ENCODE measurements around the gene PRKAR2B.
"Not testable (repeated sequence)": the region's sequence is repeated elsewhere in the genome, so short reads cannot be mapped to it uniquely, and the experiment has no call there.

The PRKAR2B gene

DNA sequence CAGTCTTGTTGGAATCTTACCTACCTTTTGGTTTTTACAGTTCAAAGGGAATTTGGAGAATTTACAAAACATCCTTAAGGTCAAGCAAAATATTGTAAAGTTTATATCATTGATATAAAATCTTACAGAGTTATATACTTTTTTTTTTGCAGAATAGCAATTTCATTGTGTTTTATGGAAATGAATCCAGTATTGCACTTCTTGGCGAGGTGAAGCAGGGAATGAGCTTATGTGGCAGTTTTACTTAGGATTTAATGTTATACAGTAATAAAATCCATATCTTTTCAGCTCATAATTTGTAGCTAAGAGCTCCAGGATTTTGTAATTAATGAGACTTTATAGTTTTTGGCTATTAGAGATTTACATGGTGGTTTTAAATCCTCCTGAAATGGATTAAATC lies 5.0 kb downstream of the PRKAR2B start:
- no peak for DNase-seq

DNA sequence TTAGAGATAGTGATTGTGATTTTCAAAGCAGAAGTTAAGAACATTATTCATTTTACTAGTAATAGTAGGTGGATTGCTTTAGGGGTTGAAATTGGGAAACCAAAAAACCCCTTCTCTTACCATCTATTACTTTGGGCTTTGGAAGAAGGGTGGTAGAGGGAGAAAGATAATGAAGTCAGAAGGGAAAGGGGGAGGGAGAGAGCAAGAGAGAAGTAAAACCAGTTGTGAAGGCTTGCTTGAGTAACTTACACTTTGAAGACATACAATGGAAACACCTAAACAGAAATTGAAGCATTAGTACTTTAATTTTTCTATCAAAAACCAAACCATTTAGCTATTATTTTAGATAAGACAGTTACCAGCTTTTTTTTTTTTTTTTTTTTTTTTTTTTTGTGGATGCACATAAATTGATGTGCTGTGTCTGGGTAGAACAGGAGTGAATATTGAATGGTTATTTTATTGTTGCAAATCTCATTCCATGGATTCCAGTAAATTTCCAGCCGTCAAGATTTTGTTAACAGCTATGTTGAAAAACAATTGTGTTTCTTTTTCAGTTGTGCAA lies 5.5 kb downstream of the PRKAR2B start:
- no peak for DNase-seq

DNA sequence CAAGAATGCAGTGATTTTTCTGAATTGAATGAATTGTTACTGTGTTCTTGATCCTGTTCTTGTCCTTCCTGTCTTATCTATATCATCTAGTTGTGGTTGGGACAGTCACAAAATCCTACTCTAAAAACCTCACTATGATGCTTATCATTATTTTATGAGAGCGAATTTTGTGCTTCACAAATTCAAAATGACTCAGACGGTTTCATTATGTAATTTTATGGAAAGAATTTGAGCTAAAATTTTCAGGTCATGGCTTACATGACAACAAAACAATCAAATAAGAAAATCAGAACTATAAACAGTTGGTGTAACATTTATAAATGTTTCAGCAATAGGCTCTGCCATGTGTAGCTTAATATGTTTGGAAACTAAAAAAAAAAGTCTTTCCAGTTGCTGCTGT lies 6.9 kb downstream of the PRKAR2B start:
- DNase-seq: no peak

DNA sequence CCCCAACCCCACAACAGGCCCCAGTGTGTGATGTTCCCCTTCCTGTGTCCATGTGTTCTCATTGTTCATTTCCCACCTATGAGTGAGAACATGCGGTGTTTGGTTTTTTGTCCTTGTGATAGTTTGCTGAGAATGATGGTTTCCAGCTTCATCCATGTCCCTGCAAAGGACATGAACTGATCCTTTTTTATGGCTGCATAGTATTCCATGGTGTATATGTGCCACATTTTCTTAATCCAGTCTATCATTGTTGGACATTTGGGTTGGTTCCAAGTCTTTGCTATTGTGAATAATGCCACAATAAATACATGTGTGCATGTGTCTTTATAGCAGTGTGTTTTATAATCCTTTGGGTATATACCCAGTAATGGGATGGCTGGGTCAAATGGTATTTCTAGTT lies 10.5 kb downstream of the PRKAR2B start:
- not testable (repeated sequence) for DNase-seq

DNA sequence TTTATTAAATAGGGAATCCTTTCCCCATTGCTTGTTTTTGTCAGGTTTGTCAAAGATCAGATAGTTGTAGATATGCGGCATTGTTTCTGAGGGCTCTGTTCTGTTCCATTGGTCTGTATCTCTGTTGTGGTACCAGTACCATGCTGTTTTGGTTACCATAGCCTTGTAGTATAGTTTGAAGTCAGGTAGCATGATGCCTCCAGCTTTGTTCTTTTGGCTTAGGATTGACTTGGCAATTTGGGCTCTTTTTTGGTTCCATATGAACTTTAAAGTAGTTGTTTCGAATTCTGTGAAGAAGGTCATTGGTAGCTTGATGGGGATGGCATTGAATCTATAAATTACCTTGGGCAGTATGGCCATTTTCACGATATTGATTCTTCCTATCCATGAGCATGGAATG lies 11.6 kb downstream of the PRKAR2B start:
- DNase-seq: not testable (repeated sequence)

DNA sequence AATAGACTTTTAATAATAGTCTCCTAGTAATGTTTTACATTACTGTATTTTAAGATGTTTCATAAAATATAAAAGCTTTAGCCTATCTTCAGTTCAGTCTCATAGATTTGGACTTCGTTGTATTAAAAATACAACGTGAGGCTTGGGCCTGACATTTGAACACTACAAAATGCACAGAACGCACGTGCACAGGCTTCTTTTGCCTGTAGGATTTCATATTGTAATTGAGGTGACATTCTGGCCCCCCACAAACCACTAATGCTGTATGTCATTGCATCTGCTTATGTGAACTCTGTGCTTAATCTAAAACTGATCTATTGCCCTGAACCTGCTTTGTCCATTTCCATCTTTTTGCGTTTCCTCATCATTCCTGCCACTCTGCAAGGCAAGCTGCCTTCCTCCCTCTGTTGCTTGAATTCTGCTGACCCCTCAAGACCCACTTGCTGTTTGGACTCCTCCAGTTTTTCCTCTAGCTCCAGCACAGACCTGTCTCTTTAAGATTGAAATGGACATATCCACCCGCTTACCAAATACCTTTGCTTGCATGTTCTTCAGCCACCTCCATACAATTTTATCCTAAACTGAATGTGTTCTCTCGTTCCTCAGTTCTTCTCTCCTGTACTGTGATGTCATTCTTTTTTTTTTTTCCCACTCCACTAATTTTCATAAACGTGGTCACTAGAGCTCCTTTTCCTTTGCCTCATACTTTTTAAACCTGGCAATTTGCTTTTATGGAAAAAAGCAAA lies 12.4 kb downstream of the PRKAR2B start:
- DNase-seq: no peak

DNA sequence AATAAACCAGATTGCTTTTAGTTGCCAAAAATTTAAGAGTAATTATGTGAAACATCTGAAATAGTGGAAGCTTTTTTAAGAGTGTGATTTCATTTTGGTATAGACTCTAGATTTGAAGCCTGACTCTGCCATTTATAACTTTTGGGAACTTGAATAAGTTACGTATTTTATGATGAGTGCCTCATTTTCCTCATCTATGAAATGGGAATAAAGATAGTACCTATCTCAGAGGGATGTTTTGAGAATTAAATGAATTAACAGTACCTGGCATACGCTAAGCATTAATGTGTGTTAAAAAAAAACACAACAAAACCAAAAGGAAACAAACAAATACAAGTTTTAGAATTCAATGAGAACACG lies 12.9 kb downstream of the PRKAR2B start:
- DNase-seq: no peak

DNA sequence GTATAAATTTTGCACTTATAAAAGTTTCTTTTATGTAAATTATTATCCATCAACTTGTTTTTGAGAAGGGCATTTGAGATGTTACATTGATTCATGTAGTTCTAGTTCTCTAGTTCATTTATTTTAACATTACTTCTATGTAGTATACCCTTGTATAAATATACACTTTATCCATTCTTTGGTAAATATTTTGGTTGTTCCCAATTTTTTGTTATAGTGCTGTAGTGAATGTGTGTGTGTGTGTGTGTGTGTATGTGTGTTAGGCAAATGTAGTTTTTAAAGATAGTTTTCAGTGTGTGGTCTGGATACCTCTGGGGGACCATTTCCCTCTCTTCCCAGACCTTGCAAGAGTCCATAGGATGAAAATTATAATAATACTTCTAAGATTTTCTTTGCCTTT lies 15.0 kb downstream of the PRKAR2B start:
- no peak for DNase-seq

DNA sequence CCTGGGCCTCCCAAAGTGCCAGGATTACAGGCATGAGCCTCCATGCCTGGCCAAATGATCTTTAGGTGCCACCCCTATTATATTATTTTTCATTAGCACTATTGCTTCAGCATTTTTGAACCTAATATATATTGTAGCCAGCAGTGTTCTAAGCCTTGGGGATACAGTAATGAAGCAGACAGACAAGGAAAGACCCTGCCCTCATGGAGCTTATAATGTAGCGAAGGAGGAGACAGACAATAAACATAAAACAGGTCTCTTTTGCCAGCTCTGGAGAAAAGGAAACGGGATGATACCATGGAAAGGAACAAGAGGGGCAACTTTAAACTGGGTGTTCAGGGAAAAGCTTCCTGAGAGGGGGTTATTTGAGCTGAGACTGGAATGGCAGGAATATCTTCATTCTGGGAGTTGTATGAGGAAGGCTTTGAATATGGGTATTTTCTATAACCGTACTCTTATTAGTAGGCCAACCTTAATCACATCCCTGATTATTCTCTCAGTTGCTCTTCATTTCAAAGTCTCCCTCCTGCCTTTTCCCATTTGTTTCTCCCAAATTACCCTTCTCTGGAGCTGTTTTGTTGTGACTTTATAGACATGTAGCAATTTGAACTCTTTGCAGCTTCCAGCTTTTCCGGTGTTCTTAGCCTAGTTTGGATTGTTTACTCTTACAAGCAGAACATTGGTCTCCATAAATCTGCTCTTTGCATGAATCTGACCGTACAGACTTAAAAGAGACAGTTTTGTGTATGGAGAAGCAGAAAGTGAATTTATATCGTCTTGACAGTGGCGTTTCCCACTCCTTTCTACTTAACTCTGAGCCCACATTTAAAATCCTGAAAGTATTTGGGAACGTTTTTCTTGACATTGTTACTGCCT lies 19.0 kb downstream of the PRKAR2B start:
- no peak for DNase-seq

DNA sequence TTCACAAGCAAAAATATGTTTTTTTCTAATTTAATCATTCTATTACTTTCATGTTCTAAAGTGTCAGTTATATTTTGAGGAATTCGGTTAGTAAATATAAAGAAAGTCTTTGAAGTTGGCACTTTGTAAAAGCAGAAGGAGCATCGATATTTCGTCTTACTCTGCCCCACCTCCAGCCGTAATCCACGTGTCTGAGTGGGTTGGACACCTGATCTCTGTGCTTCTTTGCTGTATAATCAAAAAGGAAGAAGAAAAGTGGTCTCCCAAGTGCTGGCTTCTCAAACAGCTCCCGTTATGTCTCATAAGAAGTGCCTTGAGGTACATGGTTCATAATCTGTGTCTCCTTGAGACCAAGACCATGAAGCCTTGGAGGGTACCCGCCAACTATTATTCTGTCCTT lies 19.8 kb downstream of the PRKAR2B start:
- DNase-seq: no peak

DNA sequence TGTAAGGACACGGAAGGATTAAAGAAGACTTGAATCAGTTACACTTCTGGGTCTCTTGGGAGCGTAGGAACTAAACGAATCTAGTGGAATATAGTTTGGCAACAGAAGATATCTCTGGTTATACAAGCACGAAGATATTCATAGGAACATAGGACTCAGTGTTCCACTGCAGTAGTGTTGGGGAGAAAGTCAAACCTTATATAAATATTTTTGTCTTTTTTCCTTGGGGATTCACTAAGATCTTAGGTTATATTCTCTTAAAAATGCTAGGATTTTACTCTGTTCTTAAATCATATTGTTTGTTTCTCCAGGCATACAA lies 21.4 kb downstream of the PRKAR2B start:
- DNase-seq: no peak

DNA sequence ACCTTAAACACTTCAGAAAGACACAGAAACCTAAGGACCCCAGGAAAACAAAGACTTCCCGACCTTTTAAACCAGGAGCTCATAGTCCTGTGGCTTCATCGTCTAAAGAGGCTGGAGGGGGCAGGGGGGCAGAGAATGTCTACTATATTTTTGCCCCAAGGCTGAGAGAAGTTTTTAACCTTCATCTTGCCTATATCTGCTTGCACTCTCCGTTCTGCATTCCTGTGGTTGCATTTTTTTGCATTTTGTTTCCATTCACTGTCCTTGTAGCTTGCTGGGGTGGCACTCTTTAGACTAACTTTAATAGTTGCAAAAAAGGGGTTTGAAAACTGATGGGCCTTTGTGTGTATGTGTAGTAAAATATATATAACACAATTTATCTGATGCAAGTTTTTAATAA lies 23.7 kb downstream of the PRKAR2B start:
- no peak for DNase-seq

DNA sequence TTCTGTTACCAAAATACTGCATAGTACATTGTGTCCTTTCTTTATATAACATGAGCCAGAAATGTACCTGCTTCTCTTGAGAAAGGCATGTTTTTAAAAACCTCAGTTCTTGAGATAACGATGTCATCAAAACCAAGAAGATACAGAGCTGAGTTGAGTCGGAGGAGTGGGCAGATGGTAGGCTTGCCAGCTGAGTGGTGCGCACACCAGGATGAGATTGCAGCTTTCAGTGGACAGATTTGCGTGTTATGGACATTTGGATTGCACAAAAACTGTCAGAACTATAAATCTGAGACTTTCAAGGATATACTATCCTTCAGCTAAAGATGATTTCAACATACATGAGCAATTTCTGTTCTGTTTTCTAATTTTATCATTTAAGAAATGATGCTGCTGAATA lies 25.0 kb downstream of the PRKAR2B start:
- DNase-seq: no peak

DNA sequence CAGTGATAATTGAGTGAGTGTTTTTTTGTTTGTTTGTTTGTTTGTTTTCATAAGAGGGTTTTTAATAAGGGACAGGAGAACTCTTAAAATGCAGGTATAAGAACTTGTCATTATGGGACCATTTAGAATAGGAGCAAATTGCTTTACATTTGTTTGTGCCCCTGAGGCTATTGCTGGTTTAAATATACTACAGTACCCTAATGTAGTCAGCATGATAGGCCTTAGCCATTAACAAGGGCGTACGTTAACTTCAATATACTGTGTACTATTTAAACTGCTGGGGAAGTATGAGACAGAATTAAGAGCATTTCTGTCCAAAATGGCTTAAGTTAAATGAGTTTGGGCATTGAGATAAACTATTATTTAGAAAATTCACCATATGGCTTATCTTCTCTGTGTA lies 26.2 kb downstream of the PRKAR2B start:
- no peak for DNase-seq

DNA sequence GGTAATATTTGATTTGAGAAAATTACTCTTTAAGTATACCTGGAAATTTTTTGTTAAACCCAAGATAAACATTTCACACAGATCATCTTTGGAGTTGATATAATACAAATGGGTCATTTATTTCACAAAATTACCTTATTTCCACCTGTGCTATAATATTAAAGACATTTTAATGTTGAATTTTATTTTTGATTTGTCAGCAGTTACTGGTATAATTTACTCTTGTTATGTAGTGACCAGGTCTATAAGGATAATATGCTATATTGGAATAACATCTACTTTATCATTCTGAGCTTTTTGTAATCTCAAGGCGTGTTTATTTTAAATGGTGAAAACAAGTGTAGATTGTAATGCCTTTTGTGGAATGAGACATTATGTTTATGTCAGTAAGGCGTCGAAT lies 26.6 kb downstream of the PRKAR2B start:
- no peak for DNase-seq

DNA sequence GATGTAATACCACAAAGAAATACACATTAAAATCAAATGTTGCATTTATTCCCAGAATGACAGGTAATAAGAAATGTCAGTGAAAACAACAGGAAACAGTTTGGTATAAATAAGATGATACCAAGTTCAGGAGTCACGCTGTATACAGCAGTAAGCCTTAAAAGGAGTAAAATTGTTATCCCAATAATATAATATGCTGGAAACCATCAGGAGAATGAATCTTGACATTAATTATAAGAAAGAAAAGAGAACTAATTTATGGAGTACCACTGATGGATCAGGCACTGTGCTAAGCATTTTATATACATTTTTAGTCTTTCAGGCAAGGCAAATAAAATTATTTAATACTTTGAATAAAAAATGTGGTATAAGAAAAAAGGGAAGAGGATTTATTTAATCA lies 27.6 kb downstream of the PRKAR2B start:
- DNase-seq: no peak

DNA sequence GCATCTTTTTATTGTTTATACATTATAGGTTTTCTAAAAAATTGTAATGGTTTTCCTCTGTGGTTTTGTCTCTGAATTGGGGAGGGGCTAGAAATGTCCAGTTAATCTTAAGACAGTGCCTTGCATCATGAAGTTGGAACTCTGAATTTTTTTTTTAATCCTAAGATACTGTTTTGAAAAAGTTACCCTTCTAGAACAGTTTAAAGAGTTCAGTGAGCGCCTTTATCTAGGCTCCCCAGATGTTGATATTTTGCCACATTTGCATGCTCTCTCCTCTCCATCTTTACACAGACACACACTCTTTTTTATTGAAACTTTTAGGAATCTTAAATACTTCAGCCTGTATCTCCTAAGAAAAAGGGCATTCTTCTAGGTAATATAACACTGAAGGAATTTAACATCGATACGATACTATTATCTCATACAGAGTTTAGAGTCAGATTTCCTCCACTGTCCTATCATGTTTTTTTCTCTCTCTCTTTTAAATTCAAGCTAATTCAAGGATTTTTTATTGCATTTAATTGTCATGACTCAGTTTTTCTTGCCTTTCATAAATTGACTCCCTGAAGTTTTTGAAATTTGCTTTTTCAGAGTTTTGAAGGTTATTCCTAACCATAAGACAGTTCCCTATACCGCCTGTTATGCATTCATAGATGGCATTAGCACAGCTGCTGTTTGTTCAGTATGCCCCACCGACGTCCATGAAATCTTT lies 31.5 kb downstream of the PRKAR2B start:
- DNase-seq: no peak

DNA sequence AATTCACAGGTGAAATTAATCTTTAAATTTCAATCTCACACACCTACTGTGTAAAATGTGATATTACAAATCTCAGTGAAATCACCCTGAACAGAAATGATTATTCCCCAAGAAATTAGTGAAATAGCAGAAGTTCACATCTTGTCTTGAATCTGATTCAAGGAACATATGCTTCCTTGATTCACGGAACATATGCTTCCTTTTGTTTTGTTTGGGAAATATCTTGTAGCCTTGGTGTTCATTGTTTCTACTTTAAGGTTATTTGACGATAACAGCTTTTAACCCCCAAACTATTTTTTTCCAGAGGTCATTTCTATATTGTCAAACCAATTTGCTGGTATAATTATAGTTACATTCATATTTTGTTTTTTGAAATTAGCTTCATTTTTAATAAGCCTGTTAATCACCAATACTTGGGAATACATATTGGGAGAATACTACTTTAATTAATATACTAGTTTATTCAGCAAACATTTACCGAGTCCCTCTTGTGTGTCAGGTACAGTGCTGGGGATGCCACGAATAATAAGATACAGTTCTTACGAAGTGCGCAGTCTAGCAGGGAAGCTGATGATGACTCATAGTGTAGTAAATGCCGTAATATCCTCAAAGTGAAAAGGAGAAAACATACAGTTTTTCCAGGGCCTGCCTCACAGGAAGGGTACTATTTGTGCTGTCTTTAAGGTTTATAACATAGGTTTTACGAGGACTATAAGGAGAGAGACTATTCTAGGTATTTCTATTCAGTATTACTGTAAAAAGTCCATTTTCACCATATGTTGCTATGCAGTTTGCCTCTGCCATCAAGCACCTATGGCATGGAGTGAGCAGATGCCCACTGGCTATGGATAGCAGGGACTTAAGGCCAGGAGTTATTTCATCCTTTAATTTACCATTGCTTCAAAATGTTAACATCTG lies 32.5 kb downstream of the PRKAR2B start:
- DNase-seq: no peak

DNA sequence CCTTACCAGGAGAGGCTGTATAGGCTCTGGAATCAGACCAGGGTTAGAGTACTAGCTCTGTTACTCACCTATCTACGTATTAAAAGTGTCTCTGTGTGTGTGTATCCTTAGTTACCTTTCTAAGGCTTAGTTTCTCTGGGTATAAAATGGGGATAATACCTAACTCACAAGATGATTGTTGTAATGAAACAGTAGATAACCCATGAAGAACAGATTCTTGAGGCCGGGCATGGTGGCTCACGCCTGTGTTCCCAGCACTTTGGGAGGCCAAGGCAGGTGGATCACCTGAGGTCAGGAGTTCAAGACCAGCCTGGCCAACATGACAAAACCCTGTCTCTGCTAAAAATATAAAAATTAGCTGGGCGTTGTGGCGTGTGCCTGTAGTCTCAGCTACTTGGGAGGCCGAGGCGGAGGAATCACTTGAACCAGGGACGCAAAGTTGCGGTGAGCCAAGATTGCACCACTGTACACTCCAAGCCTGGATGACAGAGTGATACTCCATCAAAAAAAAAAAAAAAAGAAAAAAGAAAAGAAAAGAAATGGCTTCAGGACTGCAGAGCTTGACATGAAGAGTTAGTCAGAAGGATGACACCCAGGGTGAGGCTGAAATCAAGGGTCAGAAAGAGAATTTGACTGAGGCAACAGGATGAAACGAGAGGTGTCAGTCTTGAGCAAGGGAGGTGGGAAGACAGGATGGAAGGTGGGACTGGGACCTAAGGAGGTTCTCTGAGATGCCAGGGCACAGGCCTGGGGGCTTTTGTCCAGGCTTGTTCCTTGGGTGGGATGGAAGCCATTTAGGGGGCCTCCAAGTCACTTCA lies 33.4 kb downstream of the PRKAR2B start:
- DNase-seq: no peak

DNA sequence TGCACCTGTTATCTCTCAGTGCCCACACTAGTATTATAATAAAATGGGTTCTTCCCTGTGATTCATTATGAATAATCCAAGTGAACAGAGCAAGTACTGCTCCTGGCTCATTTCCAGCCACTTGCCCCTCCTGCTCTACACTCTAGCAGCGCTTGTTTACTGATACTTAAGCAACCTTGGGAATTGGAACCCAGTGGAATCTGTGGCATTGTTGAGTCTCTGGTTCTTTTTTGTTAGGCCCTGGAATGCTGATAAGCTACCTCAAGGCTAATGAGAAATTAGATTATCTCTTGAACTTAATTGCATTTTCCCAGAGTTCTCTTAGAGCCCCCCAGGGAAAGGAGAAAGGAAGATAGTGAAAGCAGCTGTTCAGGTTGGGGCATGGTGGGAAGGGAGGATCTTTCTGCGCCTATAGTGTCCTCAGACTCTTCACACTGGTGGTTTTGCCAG lies 34.0 kb downstream of the PRKAR2B start:
- no peak for DNase-seq

DNA sequence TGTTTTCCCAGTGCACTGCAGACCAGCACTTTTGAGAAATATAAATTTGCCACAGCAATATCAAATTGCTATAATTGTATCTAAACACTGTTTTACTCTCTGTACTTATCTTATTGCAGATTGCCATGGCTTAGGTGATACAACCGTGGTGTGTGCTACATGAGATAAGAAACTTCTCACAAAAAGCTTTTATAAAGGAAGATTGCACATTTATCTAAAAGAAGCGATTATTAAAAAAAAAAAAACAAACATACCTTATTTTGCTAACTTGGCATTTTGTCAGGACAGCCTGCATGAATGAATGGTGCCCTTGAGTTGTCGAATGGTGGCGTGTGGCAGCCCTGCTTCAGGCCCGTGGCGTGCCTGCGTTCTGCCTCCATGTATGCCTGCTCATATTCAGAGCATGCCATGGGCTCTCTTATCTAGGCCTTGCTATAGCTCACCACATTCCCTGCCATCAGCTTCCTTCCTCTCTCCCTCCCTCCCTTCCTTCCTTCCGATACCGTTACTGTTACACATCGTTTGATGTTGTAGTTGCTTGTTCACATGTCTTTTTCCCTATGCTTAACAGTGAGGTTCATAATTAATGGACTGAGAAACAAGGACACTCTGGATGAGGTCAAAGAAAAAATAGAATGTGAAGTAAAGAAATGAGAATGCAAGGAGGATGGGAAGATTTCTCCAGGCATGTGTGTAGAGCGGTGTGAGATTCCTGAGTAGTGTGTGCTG lies 34.9 kb downstream of the PRKAR2B start:
- no peak for DNase-seq

Measured in NCI-H510A (cell line).